Neural progenitor cell (in vitro differentiated cells): ENCODE results near the gene TRAPPC6A. TPM values are rescaled to one million over a fixed set of nuclear protein-coding genes. Genes with fewer than 3 reads are reported as not detected.

Experiments used
- DNase-seq: peaks from one replicate; pipeline ENCODE4 v3.0.0-alpha.2; 2016; ENCODE audit warnings: low spot score
- H2AFZ ChIP-seq: fragments of 200-600 bp; sonication (generic); replicated peaks from 2 replicates; pipeline ENCODE4 v1.6.1; 2016; ENCODE audit warnings: antibody characterized with exemption
- H3F3A ChIP-seq: fragments of 200-600 bp; sonication (generic); 2 replicates; pipeline ENCODE4 v1.6.1; 2016; ENCODE audit warnings: antibody characterized with exemption, low read depth
- H3K27ac ChIP-seq: fragments of 200-600 bp; sonication (generic); 2 replicates; pipeline ENCODE4 v1.5.1; 2016; ENCODE audit warnings: mild to moderate bottlenecking
- H3K27me3 ChIP-seq: fragments of 200-600 bp; sonication (generic); 2 replicates; pipeline ENCODE4 v1.6.1; 2016; ENCODE audit warnings: mild to moderate bottlenecking, moderate library complexity
- H3K36me3 ChIP-seq: fragments of 200-600 bp; sonication (generic); 2 replicates; pipeline ENCODE4 v1.5.1; 2016
- H3K4me1 ChIP-seq: fragments of 200-600 bp; sonication (generic); 2 replicates; pipeline ENCODE4 v1.6.1; 2016; ENCODE audit warnings: mixed run types
- H3K4me2 ChIP-seq: fragments of 200-600 bp; sonication (generic); 2 replicates; pipeline ENCODE4 v1.6.1; 2016
- H3K4me3 ChIP-seq: fragments of 200-600 bp; sonication (generic); 2 replicates; pipeline ENCODE4 v1.5.1; 2016
- H3K79me2 ChIP-seq: fragments of 200-600 bp; sonication (generic); 2 replicates; pipeline ENCODE4 v1.6.1; 2016; ENCODE audit warnings: low read depth
- H3K9ac ChIP-seq: fragments of 200-600 bp; sonication (generic); 2 replicates; pipeline ENCODE4 v1.6.1; 2016
- H3K9me3 ChIP-seq: fragments of 200-600 bp; sonication (generic); 2 replicates; pipeline ENCODE4 v1.5.1; 2016; ENCODE audit warnings: low read depth
- H4K20me1 ChIP-seq: fragments of 200-600 bp; sonication (generic); 2 replicates; pipeline ENCODE4 v1.6.1; 2016; ENCODE audit warnings: low read depth
- H3K27ac Mint-ChIP-seq: 3 replicates; pipeline ENCODE4 v1.8.0; 2021; ENCODE audit warnings: mixed read lengths
- H3K27me3 Mint-ChIP-seq: 2 replicates; pipeline ENCODE4 v1.8.0; 2022; ENCODE audit warnings: low read depth, mild to moderate bottlenecking, inconsistent platforms, moderate library complexity, mixed read lengths; ENCODE audit not compliant: insufficient read depth
- H3K36me3 Mint-ChIP-seq: 3 replicates; pipeline ENCODE4 v1.8.0; 2021; ENCODE audit warnings: mixed read lengths
- H3K4me1 Mint-ChIP-seq: 3 replicates; pipeline ENCODE4 v1.8.0; 2021; ENCODE audit warnings: mixed read lengths
- H3K4me3 Mint-ChIP-seq: 3 replicates; pipeline ENCODE4 v1.8.0; 2021; ENCODE audit warnings: mild to moderate bottlenecking, moderate library complexity, mixed read lengths
- H3K9me3 Mint-ChIP-seq: 3 replicates; pipeline ENCODE4 v1.8.0; 2020; ENCODE audit warnings: mixed read lengths
- EZH2 ChIP-seq: fragments of 200-600 bp; sonication (generic); IDR thresholded peaks from 2 replicates; pipeline ENCODE4 v1.6.1; 2017; ENCODE audit warnings: antibody characterized with exemption, mild to moderate bottlenecking, moderate library complexity
- EZH2phosphoT487 ChIP-seq: fragments of 200-600 bp; sonication (generic); IDR thresholded peaks from 2 replicates; pipeline ENCODE4 v1.6.1; 2017; ENCODE audit warnings: antibody characterized with exemption
- total RNA-seq: library from RNA; depleted of rRNA; stranded (reverse); fragments of >200 nt; gene quantifications from 2 replicates; pipeline ENCODE4 v1.2.3, GENCODE V29; 2015; ENCODE audit warnings: low replicate concordance
- TF ChIP-seq, protein P1 (sequence below): fragments of 200-600 bp; sonication (generic); IDR thresholded peaks from 2 replicates; pipeline ENCODE4 v1.5.1; 2017; ENCODE audit warnings: antibody characterized with exemption, mild to moderate bottlenecking

Gene TRAPPC6A
- total RNA-seq, 1 donor from 2014 or later, result 24.7 TPM

DNA sequence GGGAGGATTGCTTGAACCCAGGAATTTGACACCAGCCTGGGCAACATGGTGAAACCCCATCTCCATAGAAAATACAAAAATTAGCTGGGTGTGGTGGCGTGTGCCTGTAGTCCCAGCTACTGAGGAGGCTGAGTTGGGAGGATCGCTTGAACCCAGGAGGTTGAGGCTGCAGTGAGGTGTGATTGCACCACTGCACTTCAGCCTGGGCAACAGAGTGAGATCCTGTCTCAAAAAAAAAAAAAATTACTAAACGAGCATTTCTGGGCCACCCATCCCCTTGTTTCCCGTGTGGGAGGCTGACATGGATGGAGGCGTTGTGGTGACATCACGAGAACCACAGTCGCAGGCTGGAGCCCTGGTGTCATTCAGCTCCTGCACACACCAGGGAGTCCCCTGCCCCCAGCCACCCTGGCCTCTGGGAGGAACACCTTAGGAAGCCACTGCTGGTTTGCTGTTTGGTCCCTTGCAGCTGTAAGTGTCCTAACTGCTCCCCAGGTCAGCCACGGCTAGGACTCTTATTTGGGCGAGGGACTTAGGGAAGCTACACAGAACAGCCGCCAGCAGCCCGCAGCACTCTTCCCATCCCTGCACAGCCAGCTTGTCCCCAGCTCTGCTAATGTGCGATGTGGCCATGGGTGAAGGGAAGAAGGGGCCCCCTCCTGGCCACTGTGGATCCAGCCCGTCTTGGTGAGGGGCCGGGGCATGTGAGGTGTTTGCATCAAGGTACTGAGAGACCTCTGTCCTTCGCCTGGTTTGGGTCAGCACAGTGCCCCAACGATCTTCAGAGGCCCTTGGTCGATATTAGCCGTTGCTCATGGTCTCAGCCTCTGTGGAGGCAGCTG is 30.0 kb downstream of the TRAPPC6A start:
- Histone ChIP-seq H3K9ac (no peak overlapping the region), H4K20me1 (peaks cover 10% of the 10 kb centered on the region), H3K36me3 (no peaks in the 10 kb centered on the region), H3K4me1 (no peaks in the 10 kb centered on the region), H2AFZ (no peak overlapping the region), H3K27me3 (peaks cover 26% of the 10 kb centered on the region), H3K27ac (no peak overlapping the region), H3K79me2 (no peaks in the 10 kb centered on the region), H3K4me3 (no peak overlapping the region), H3F3A (peaks cover 14% of the 10 kb centered on the region), H3K9me3 (no peaks in the 10 kb centered on the region), H3K4me2 (no peak overlapping the region)
- Mint-ChIP-seq H3K4me3 (no peak overlapping the region), H3K4me1 (no peaks in the 10 kb centered on the region), H3K27ac (peak overlapping the region; percentile 42), H3K36me3 (peaks cover under 1% of the 10 kb centered on the region), H3K9me3 (peaks cover 2% of the 10 kb centered on the region), H3K27me3 (peaks cover 17% of the 10 kb centered on the region)
- TF ChIP-seq, protein P1, sequence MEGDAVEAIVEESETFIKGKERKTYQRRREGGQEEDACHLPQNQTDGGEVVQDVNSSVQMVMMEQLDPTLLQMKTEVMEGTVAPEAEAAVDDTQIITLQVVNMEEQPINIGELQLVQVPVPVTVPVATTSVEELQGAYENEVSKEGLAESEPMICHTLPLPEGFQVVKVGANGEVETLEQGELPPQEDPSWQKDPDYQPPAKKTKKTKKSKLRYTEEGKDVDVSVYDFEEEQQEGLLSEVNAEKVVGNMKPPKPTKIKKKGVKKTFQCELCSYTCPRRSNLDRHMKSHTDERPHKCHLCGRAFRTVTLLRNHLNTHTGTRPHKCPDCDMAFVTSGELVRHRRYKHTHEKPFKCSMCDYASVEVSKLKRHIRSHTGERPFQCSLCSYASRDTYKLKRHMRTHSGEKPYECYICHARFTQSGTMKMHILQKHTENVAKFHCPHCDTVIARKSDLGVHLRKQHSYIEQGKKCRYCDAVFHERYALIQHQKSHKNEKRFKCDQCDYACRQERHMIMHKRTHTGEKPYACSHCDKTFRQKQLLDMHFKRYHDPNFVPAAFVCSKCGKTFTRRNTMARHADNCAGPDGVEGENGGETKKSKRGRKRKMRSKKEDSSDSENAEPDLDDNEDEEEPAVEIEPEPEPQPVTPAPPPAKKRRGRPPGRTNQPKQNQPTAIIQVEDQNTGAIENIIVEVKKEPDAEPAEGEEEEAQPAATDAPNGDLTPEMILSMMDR, result peak; percentile 32
- TF ChIP-seq EZH2phosphoT487 (no peak), EZH2 (no peak)
- DNase-seq, result peak; percentile 30

GRCh38 chr19:45146741-45147205 is 31.3 kb downstream of the TRAPPC6A start:
- peaks cover 4% of the 10 kb centered on the region for H4K20me1 ChIP-seq
- H3K27me3 ChIP-seq, result peaks cover 13% of the 10 kb centered on the region
- peaks cover under 1% of the 10 kb centered on the region for H3F3A ChIP-seq
- H3K27me3 Mint-ChIP-seq, result peaks cover 12% of the 10 kb centered on the region
- H3K27ac ChIP-seq, result no peak overlapping the region
- H3K4me1 ChIP-seq, result no peaks in the 10 kb centered on the region
- no peak overlapping the region for H3K27ac Mint-ChIP-seq
- H3K4me1 Mint-ChIP-seq, result no peaks in the 10 kb centered on the region
- H3K36me3 ChIP-seq, result no peaks in the 10 kb centered on the region
- no peak overlapping the region for H3K4me3 Mint-ChIP-seq
- TF ChIP-seq, protein P1, result no peak
- TF ChIP-seq EZH2phosphoT487, result no peak
- TF ChIP-seq EZH2, result no peak
- no peaks in the 10 kb centered on the region for H3K79me2 ChIP-seq
- H3K4me3 ChIP-seq, result no peak overlapping the region
- H3K9me3 ChIP-seq, result no peaks in the 10 kb centered on the region
- H3K9ac ChIP-seq, result no peak overlapping the region
- H3K4me2 ChIP-seq, result no peak overlapping the region
- H2AFZ ChIP-seq, result no peak overlapping the region
- DNase-seq, result no peak
- peaks cover 7% of the 10 kb centered on the region for H3K36me3 Mint-ChIP-seq
- H3K9me3 Mint-ChIP-seq, result peaks cover 2% of the 10 kb centered on the region

- Histone ChIP-seq H3K4me3 (no peak overlapping the region), H3K27ac (no peak overlapping the region), H3K9ac (no peak overlapping the region), H3K9me3 (no peaks in the 10 kb centered on the region), H3K4me1 (no peaks in the 10 kb centered on the region), H3K36me3 (no peaks in the 10 kb centered on the region), H2AFZ (no peak overlapping the region), H3K79me2 (no peaks in the 10 kb centered on the region), H3K27me3 (peaks cover 8% of the 10 kb centered on the region), H3F3A (no peaks in the 10 kb centered on the region), H4K20me1 (no peaks in the 10 kb centered on the region), H3K4me2 (no peak overlapping the region)
- no peaks in the 10 kb centered on the region for H3K4me1 Mint-ChIP-seq
- DNase-seq, result no peak
- H3K9me3 Mint-ChIP-seq, result no peaks in the 10 kb centered on the region
- H3K27ac Mint-ChIP-seq, result no peak overlapping the region
- peaks cover 12% of the 10 kb centered on the region for H3K27me3 Mint-ChIP-seq
- TF ChIP-seq, protein P1, result no peak
- TF ChIP-seq EZH2phosphoT487 (no peak), EZH2 (no peak)
- H3K36me3 Mint-ChIP-seq, result peaks cover 7% of the 10 kb centered on the region
- H3K4me3 Mint-ChIP-seq, result no peak overlapping the region
These were observed 31.8 kb downstream of the TRAPPC6A start for GRCh38 chr19:45146251-45146650.
